IPS-15b (cell line): ENCODE measurements around the gene C7orf33.
"Not testable (repeated sequence)": the region's sequence is repeated elsewhere in the genome, so short reads cannot be mapped to it uniquely, and the experiment has no call there.

Source experiments
- H3K27me3 ChIP-seq: one replicate; pipeline ENCODE4 v1.6.1; 2013; ENCODE audit warnings: low read length; ENCODE audit not compliant: control insufficient read depth, insufficient read depth
- H3K36me3 ChIP-seq: one replicate; pipeline ENCODE4 v1.6.1; 2013; ENCODE audit warnings: low read length; ENCODE audit not compliant: control insufficient read depth, insufficient read depth
- H3K4me1 ChIP-seq: one replicate; pipeline ENCODE4 v1.6.1; 2013; ENCODE audit warnings: mild to moderate bottlenecking, low read length; ENCODE audit not compliant: control insufficient read depth, insufficient read depth
- H3K4me3 ChIP-seq: one replicate; pipeline ENCODE4 v1.5.1; 2013; ENCODE audit warnings: low read depth, low read length
- H3K9ac ChIP-seq: one replicate; pipeline ENCODE4 v1.6.1; 2013; ENCODE audit warnings: low read depth, mild to moderate bottlenecking, low read length
- H3K9me3 ChIP-seq: one replicate; pipeline ENCODE4 v1.6.1; 2013; ENCODE audit warnings: mild to moderate bottlenecking, low read length; ENCODE audit not compliant: control insufficient read depth, insufficient read depth

The C7orf33 gene

DNA sequence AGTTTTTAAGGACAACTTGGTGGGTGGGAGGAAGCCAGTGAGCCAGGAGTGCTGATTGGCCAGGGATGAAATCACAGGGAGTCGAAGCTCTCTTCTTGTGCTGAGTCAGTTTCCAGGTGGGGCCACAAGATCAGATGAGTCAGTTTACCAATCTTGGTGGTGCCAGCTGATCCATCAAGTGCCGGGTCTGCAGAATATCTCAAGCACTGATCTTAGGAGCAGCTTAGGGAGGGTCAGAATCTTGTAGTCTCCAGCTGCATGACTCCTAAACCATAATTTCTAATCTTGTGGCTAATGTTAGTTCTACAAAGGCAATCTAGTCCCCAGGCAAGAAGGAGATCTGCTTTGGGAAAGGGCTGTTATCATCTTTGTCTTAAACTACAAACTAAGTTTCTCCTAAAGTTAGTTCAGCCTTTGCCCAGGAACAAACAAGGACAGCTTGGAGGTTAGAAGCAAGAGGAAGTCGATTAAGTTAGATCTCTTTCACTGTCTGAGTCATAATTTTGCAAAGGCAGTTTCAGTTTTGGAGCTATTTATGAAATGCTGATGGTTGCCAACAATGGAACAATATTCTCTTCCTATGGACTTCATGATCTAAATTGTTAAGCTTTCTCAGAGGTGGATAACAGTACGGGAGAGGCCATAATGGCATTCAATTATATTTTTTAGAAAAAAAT, 26.2 kb upstream of the C7orf33 start:
- H3K9ac ChIP-seq, H3K27me3 ChIP-seq, H3K4me1 ChIP-seq, H3K4me3 ChIP-seq, H3K36me3 ChIP-seq, H3K9me3 ChIP-seq: not testable (repeated sequence)

GRCh38 chr7:148566736-148567135, 23.8 kb upstream of the C7orf33 start:
- peaks cover 3% of the 10 kb centered on the region for H3K4me1 ChIP-seq
- H3K36me3 ChIP-seq, result no peaks in the 10 kb centered on the region
- no peak overlapping the region for H3K9ac ChIP-seq
- no peaks in the 10 kb centered on the region for H3K27me3 ChIP-seq
- H3K9me3 ChIP-seq, result no peaks in the 10 kb centered on the region
- no peak overlapping the region for H3K4me3 ChIP-seq

DNA sequence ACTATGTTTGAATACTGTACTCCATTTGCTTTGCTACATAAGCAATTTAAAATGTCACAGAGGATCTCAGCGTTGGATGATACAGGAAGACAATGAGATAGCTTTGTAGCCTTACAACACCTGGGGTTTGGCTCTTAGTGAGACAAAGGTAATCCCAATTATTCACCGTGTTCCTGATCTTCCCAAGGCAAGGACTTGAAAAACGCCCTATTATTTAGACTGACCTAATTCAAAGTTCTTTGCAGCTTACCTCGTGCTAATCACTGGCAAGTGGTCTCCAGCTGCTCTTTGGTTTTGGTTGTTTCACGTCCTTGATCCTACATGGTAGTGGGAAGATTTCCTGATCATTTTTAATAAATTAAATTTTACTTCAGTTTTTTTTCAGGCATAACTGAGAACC, 23.0 kb upstream of the C7orf33 start:
- H3K4me1 ChIP-seq, result peaks cover 3% of the 10 kb centered on the region
- no peak overlapping the region for H3K9ac ChIP-seq
- H3K27me3 ChIP-seq, result no peaks in the 10 kb centered on the region
- no peaks in the 10 kb centered on the region for H3K9me3 ChIP-seq
- no peak overlapping the region for H3K4me3 ChIP-seq
- H3K36me3 ChIP-seq, result no peaks in the 10 kb centered on the region

DNA sequence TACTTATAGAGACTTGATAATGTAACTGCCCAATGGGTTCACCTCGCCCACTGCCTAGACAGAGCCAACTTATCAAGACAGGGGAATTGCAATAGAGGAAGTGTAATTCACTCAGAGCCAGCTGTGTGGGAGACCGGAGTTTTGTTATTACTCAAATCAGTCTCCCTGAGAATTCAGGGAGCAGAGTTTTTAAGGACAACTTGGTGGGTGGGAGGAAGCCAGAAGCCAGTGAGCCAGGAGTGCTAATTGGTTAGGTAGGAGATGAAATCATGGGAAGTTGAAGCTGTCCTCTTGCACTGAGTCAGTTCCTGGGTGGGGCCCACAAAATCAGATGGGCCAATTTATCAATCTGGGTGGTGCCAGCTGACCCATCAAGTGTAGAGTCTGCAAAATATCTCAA, 20.1 kb upstream of the C7orf33 start:
- no peaks in the 10 kb centered on the region for H3K27me3 ChIP-seq
- H3K9ac ChIP-seq, result no peak overlapping the region
- peaks cover 3% of the 10 kb centered on the region for H3K4me1 ChIP-seq
- no peaks in the 10 kb centered on the region for H3K36me3 ChIP-seq
- H3K4me3 ChIP-seq, result no peak overlapping the region
- H3K9me3 ChIP-seq, result no peaks in the 10 kb centered on the region

- not testable (repeated sequence) for H3K4me3 ChIP-seq, H3K4me1 ChIP-seq, H3K9me3 ChIP-seq, H3K36me3 ChIP-seq, H3K27me3 ChIP-seq, H3K9ac ChIP-seq
Measured at GRCh38 chr7:148570973-148571372, 19.6 kb upstream of the C7orf33 start.

- H3K4me1 ChIP-seq, result peaks cover 3% of the 10 kb centered on the region
- no peak overlapping the region for H3K4me3 ChIP-seq
- no peaks in the 10 kb centered on the region for H3K9me3 ChIP-seq
- H3K36me3 ChIP-seq, result no peaks in the 10 kb centered on the region
- no peak overlapping the region for H3K9ac ChIP-seq
- no peaks in the 10 kb centered on the region for H3K27me3 ChIP-seq
Measured at GRCh38 chr7:148571381-148571780, 19.2 kb upstream of the C7orf33 start.

DNA sequence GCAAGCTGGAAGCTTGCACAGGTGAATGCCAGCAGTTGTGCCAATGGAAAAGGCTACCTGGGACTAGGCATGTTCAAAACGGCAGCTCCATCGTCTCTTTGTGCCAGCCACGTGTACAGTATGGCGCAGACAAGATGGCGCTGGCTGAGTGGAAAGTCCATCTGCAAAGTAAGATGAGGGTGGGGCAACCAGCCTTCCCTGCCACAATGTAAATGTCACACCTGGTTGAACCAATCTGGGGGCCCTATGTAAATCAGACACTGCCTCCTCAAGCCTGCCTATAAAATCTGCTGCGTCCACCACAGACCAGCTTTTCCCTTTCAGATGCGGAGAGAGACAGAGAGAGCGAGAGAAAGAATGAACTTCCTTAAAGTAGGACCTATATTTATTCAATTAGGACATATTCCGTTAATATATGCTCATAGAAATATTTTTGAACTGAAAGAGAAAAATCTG, 18.5 kb upstream of the C7orf33 start:
- Histone ChIP-seq H3K4me3 (no peak overlapping the region), H3K9me3 (no peaks in the 10 kb centered on the region), H3K9ac (no peak overlapping the region), H3K27me3 (no peaks in the 10 kb centered on the region), H3K4me1 (peaks cover 3% of the 10 kb centered on the region), H3K36me3 (no peaks in the 10 kb centered on the region)

DNA sequence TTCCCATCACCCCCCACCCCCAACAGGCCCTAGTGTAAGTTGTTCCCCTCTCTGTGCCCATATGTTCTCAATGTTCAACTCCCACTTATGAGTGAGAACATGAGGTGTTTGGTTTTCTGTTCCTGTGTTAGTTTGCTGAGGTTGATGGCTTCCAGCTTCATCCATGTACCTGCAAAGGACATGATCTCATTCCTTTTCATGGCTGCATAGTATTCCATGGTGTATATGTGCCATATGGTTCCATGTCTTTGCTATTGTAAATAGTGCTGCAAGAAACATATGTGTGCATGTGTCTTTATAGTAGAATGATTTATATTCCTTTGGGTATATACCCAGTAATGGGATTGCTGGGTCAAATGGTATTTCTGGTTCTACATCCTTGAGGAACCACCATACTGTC, 17.0 kb upstream of the C7orf33 start:
- H3K9me3 ChIP-seq, H3K27me3 ChIP-seq, H3K4me1 ChIP-seq, H3K9ac ChIP-seq, H3K36me3 ChIP-seq, H3K4me3 ChIP-seq: not testable (repeated sequence)

DNA sequence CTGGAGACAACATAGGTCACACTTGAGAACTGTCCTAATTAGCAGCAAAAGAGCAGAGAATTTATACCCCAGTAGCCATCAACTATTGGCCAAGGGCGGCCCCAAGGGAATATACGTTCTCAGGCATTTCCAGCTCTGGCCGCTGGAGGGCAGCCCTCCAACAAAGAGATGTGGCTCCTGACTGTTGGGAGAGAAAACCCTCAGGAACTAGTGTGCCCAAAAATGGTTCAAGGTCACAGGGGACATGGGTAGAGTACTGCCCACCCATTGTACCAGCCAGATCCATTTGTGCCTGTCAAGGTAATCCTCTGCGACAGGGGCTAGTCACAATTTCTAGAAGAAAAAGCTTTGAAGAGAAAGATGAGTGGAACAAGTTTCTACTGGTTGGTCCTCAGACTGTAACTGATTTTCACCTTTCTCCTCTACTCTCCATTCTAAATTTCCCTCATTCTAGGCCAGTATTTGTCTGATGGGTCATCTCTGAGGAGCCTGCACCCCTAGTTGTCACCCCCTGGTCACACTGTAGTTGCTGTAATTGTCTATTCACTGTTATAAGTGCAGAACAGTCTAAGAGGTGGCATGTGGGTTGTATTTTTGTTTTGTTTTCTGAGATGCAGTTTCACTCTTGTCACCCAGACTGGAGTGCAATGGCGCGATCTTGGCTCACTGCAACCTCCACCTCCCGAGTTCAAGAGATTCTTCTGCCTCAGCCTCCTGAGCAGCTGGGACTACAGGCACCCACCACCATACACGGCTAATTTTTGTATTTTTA, 14.7 kb upstream of the C7orf33 start:
- Histone ChIP-seq H3K4me1 (no peaks in the 10 kb centered on the region), H3K36me3 (no peaks in the 10 kb centered on the region), H3K4me3 (no peak overlapping the region), H3K27me3 (no peaks in the 10 kb centered on the region), H3K9ac (no peak overlapping the region), H3K9me3 (no peaks in the 10 kb centered on the region)

GRCh38 chr7:148579366-148579765, 11.2 kb upstream of the C7orf33 start:
- no peaks in the 10 kb centered on the region for H3K4me1 ChIP-seq
- H3K9me3 ChIP-seq, result no peaks in the 10 kb centered on the region
- H3K27me3 ChIP-seq, result no peaks in the 10 kb centered on the region
- H3K4me3 ChIP-seq, result no peak overlapping the region
- no peaks in the 10 kb centered on the region for H3K36me3 ChIP-seq
- no peak overlapping the region for H3K9ac ChIP-seq

DNA sequence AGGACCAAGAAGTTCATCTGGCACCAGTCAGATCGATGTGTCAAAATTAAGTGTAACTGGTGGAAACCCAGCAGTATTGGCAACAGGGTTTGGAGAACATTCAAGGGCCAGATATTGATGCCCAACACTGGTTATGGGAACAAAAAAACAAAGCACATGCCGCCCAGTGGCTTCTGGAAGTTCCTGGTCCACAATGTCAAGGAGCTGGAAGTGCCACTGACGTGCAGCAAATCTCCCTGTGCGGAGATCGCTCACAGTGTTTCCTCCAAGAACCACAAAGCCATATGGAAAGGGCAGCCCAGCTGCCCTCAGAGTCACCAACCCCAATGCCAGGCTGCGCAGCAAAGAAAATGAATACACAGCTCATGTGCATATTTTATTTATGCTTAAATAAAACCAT, 10.1 kb upstream of the C7orf33 start:
- H3K4me3 ChIP-seq, result no peak overlapping the region
- H3K9ac ChIP-seq, result no peak overlapping the region
- H3K36me3 ChIP-seq, result no peaks in the 10 kb centered on the region
- H3K9me3 ChIP-seq, result no peaks in the 10 kb centered on the region
- H3K27me3 ChIP-seq, result no peaks in the 10 kb centered on the region
- no peaks in the 10 kb centered on the region for H3K4me1 ChIP-seq

DNA sequence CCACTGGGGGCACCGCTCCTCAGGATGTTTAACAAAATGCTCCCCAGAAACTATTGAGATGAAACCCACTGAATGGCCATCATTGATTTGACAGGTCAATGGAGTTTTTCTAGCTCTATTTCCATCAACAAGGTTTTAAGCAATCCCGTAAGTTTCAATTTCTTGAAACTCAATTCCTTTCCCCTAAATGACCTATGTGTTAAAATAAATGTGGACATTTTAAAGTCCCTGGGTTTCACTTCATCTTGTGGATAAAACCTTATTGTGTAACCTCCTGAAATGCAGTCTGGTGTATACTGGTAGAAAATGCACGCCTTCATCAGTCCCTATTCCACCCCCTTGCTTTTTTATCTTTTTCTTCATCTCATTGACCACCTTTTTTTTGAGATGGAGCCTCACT, 8.9 kb upstream of the C7orf33 start:
- Histone ChIP-seq H3K27me3 (no peaks in the 10 kb centered on the region), H3K36me3 (no peaks in the 10 kb centered on the region), H3K9ac (no peak overlapping the region), H3K9me3 (no peaks in the 10 kb centered on the region), H3K4me3 (no peak overlapping the region), H3K4me1 (no peaks in the 10 kb centered on the region)
